OCI-LY1 (cell line): Measurements from ENCODE around the gene PRSS21.

Source experiments
- CTCF ChIP-seq: fragments of 200-600 bp; sonication (generic), shearing (Covaris generic); IDR thresholded peaks from 2 replicates; pipeline ENCODE4 v1.5.1; 2017; ENCODE audit warnings: mild to moderate bottlenecking, antibody characterized with exemption, low read length, moderate library complexity, mixed read lengths
- EZH2 ChIP-seq: fragments of 200-600 bp; sonication (generic), shearing (Covaris generic); IDR thresholded peaks from 2 replicates; pipeline ENCODE4 v1.8.0; 2017; ENCODE audit warnings: borderline replicate concordance, mixed run types, mild to moderate bottlenecking, antibody characterized with exemption, low read length, moderate library complexity, mixed read lengths

- TF ChIP-seq CTCF: peak; percentile 30; the same call in 1 of the 2 replicates
- TF ChIP-seq EZH2: no peak
Observed at GRCh38 chr16:2816751-2817339, at the start of gene PRSS21.
